ENCODE results near the gene NDEL1. TPM values are rescaled to one million over a fixed set of nuclear protein-coding genes. Genes with fewer than 3 reads are reported as not detected.
A peak's percentile ranks its signal among the peaks of the same experiment; 100 is the strongest.

NDEL1 gene
- total RNA-seq, 1 experiment from 2014 or later, result 63.1 TPM

DNA sequence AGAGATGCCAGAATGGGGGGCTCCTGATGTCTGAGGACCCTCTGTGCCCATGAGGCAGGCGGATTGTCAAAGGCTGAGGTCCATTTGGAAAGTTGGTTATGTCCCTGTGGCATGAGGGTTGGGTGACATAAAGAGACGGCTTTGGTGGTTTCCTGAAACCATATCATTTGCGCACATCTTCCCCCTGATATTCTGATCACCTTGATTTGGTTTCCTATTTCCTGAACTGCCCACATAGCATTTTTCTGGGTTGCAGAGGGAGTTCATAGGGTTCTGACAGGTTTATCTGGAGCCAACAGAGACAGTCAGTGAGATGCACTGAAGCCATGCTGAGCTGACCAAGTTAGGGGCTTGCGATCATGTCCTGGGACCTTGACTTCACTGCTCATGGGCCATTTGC is 22.4 kb upstream of the NDEL1 start:
- no peak for DNase-seq (ENCODE audit: extremely low read depth, low read depth)

- no peak for DNase-seq (ENCODE audit: extremely low read depth, low read depth)
Observed at GRCh38 chr17:8413938-8414337, 21.7 kb upstream of the NDEL1 start.

- no peak for DNase-seq (ENCODE audit: extremely low read depth, low read depth)
Observed at GRCh38 chr17:8417806-8418205, 17.9 kb upstream of the NDEL1 start.

- no peak for DNase-seq (ENCODE audit: extremely low read depth, low read depth)
Observed at GRCh38 chr17:8418471-8418870, 17.2 kb upstream of the NDEL1 start.

- no peak for DNase-seq (ENCODE audit: extremely low read depth, low read depth)
Observed at GRCh38 chr17:8419305-8419704, 16.4 kb upstream of the NDEL1 start.

DNA sequence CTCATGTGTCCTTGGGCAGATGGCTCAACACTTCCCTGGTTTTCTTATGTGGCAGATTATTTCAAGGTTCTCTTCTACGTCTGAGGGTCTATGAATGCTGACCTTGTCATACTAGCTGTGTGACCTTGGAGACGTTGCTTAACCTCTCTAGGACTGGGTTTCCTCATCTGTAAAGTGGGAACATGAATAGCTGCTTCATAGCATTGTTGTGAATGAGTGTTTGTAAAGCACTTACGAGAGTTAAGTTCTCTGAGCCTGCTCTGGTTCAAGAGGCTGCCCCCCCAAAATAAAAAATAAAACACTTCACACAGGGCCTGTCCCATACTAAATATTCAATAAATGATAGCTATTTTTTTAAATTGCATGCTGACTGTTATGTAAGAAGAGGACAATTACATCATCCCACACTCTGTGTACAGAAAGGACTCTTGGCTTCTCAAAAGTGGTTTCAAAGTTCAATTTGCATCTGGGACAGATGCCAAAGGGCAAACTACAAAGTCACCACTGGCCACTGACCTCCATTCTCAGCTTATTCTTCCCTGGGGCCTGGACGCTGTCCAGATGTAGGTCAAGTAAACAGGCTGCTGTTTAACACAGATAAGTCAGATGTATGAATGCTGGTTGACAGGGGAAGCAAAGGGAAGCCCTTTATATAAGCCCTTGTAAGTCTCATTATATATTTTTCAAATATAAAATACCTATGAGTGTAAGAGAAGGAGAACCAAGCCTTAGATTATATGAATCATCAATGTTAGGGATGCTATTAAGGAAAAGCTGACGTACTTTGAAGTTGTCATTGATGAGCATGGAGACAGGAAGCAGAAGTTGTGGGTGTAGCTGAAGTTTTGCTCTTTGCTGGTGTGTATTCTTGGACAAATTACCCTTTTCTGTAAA is 15.4 kb upstream of the NDEL1 start:
- no peak for DNase-seq (ENCODE audit: extremely low read depth, low read depth)

DNA sequence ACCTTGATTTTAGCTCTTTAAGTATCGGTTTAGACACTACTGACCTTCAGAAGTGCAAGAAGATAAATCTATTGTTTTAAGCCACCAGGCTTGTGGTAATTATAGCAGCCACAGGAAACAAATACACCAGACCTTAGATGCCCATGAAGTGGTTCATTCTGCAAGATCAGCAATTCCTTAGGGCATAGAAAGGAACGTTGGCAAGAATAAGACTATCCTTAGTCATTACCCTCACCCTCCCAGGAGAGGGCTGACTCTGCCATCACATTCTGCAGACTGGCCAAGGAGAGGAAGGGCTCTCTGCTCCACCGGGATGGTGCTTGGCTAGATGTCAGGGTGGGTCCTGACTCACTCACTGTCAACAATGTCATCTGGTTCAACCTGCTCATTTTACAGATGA is 14.1 kb upstream of the NDEL1 start:
- no peak for DNase-seq (ENCODE audit: extremely low read depth, low read depth)

- DNase-seq (ENCODE audit: extremely low read depth, low read depth), result no peak
Observed at GRCh38 chr17:8426094-8426720, 9.5 kb upstream of the NDEL1 start.

GRCh38 chr17:8426802-8427201 is 8.9 kb upstream of the NDEL1 start:
- no peak for DNase-seq (ENCODE audit: extremely low read depth, low read depth)

DNA sequence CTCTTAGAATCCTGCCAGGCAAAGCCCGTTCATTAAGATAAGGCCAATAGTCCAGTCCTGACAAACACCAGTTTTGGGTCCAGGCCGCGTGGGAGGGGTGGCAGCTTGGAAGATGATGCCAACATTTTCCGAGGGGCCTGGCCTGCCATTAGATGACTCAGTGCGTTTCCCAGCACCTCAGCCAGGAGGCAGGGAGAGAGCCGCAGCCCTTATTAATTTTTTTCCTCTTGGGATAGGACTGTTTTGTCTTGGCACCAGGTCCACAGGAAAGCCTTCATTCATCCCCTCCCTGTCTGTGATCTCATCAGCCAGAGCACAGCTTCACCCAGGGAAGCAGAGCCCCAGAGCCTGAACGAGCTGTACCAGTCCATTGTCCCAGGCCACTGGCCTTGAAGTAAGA is 4.7 kb upstream of the NDEL1 start:
- no peak for DNase-seq (ENCODE audit: extremely low read depth, low read depth)

GRCh38 chr17:8436169-8436843 is 622 bp downstream of the NDEL1 start:
- peak; percentile 19 for DNase-seq (ENCODE audit: extremely low read depth, low read depth)

GRCh38 chr17:8436844-8437171 is 1.1 kb downstream of the NDEL1 start:
- DNase-seq (ENCODE audit: extremely low read depth, low read depth), result no peak

GRCh38 chr17:8438441-8438840 is 2.8 kb downstream of the NDEL1 start:
- no peak for DNase-seq (ENCODE audit: extremely low read depth, low read depth)

DNA sequence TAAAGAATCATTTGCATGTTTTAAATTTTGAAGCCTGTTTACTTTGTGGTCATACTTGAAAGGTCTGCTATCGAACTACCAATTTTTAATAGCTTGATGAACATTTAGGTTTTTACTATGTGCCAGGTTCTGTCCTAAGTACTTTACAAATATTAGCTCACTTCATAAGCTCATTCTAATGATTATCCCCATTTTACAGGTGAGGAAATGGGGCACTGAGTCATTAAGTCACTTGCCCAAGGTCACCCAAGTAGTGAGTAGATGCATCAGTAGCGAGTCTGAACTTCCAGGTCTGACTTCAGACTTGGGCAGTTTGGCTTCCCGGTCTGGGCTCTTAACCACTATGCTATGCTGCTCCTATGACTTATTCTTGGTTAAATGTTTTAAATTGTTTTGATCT is 4.0 kb downstream of the NDEL1 start:
- DNase-seq (ENCODE audit: extremely low read depth, low read depth), result no peak

GRCh38 chr17:8441690-8442089 is 6.0 kb downstream of the NDEL1 start:
- DNase-seq (ENCODE audit: extremely low read depth, low read depth), result no peak

GRCh38 chr17:8442310-8442709 is 6.6 kb downstream of the NDEL1 start:
- no peak for DNase-seq (ENCODE audit: extremely low read depth, low read depth)

DNA sequence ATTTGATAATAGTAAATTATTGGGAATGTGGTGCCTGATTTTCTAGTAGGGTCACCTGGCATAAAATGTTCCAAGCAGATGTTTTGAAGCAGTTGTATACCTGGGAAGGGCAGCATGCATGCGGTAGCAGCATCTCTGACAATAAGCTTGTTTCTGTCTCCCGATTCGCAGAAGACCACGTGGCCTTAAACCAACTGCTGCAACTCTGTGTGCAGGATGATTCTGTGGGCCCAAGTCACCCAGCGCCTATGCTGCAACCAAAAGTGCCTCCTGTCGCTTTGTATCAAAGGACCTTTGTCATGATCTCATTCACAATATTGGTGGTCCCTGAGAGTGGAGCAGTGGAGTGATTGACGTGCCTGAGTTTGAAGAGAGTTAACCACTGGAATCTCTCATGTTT is 8.1 kb downstream of the NDEL1 start:
- no peak for DNase-seq (ENCODE audit: extremely low read depth, low read depth)

DNA sequence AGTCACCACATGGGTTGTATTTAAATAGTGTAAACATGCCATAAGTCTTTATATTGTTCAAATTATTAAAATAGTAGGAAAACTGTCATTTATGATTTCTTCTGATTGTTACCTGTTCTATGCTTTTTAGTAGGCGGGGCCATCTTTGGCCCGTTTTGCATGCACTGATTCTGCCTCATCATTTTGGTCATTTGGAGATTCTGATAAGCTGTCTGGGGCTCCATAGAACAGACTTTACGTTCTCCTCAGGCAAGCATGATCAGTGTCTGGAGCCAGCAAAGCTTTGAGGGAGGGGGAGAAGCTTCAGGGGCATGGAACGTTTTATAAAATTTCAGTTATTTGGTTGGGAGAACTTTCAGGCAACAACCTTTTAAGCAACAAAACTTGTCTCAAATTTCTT is 8.8 kb downstream of the NDEL1 start:
- no peak for DNase-seq (ENCODE audit: extremely low read depth, low read depth)

- no peak for DNase-seq (ENCODE audit: extremely low read depth, low read depth)
Observed at GRCh38 chr17:8445536-8445935, 9.9 kb downstream of the NDEL1 start.

DNA sequence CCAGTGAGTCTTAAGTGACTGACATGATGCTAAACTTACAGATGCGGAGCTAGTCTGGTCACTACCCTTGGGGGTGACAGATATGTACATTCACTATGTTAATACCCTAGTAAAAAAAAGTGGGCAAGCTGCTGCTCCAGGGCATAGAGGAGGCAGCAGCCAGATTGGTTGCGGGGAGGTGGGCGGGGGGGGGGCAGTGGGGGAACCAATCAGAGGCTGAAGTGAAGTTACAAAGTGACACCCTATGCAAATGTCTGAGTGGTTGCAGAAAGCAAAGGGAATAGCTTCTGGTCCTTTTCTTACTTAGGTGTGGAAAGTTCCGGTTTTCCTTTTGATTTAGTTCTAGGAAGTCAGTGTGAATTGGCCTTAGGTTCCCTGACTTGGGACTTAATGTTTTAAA is 12.1 kb downstream of the NDEL1 start:
- DNase-seq (ENCODE audit: extremely low read depth, low read depth), result no peak

DNA sequence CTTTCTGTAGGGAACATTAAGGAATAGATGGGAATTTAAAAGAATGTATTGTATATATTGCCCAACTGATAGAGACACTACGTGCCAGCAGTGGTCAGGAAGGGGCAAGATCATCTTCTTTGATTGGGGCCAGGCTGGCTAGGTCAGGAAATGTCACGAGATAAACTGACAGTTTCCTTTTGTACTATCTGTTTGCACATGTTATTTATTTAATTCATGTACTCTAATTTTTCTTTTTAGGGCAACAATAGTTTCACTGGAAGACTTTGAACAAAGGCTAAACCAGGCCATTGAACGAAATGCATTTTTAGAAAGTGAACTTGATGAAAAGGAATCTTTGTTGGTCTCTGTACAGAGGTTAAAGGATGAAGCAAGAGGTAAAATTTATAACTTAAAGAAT is 12.6 kb downstream of the NDEL1 start:
- DNase-seq (ENCODE audit: extremely low read depth, low read depth), result no peak

All from NCI-H460 (cell line).